Keratinocyte (primary cell): Measurements from ENCODE around the gene ESRRG. TPM values are rescaled to one million over a fixed set of nuclear protein-coding genes. Genes with fewer than 3 reads are reported as not detected.
"Not testable (repeated sequence)": the region's sequence is repeated elsewhere in the genome, so short reads cannot be mapped to it uniquely, and the experiment has no call there.

Experiments used
- DNase-seq: peaks from one replicate; pipeline ENCODE4 v3.0.0-alpha.2; 2011; ENCODE audit warnings: low read depth, missing footprints, low spot score
- FAIRE-seq: peaks from 2 replicates; lab custom pipeline; 2011; peaks lifted over from hg19 to GRCh38; lab: Jason Lieb, UNC
- H2AFZ ChIP-seq: 2 replicates; pipeline ENCODE4 v1.6.0; 2012; ENCODE audit warnings: low read length, control low read depth, inconsistent platforms; ENCODE audit not compliant: control insufficient read depth
- H3K27ac ChIP-seq: 2 replicates; pipeline ENCODE4 v1.5.1; 2011; ENCODE audit warnings: low read length; ENCODE audit not compliant: control insufficient read depth, insufficient read depth
- H3K27me3 ChIP-seq: 3 replicates; pipeline ENCODE4 v1.6.0; 2011; ENCODE audit warnings: low read length; ENCODE audit not compliant: control insufficient read depth, insufficient read depth; ENCODE audit errors: extremely low read depth
- H3K36me3 ChIP-seq, 2 experiments: 2 replicates in 1 of 2; 3 replicates in 1 of 2; pipeline ENCODE4 v1.5.1; 2011; ENCODE audit warnings: low read length in 2 of 2, mild to moderate bottlenecking in 1 of 2; ENCODE audit not compliant: control insufficient read depth in 2 of 2, insufficient read depth in 2 of 2; ENCODE audit errors: extremely low read depth in 1 of 2
- H3K4me1 ChIP-seq: 3 replicates; pipeline ENCODE4 v1.5.1; 2011; ENCODE audit warnings: low read length; ENCODE audit not compliant: control insufficient read depth, insufficient read depth; ENCODE audit errors: extremely low read depth
- H3K4me2 ChIP-seq: 3 replicates; pipeline ENCODE4 v1.6.0; 2011; ENCODE audit warnings: low read depth, low read length; ENCODE audit not compliant: control insufficient read depth, insufficient read depth; ENCODE audit errors: extremely low read depth
- H3K4me3 ChIP-seq, 3 experiments: fragments of 200-600 bp in 1 of 3; sonication (generic) in 1 of 3; 2 replicates in 2 of 3; 3 replicates in 1 of 3; pipeline ENCODE4 v1.5.1; 2011 to 2016; ENCODE audit warnings: low read length in 3 of 3, mild to moderate bottlenecking in 3 of 3, control low read depth in 2 of 3, inconsistent platforms in 1 of 3, low read depth in 1 of 3, mixed read lengths in 1 of 3, mixed run types in 1 of 3, moderate library complexity in 1 of 3; ENCODE audit not compliant: control insufficient read depth in 2 of 3, insufficient read depth in 2 of 3; ENCODE audit errors: extremely low read depth in 1 of 3
- H3K79me2 ChIP-seq: 2 replicates; pipeline ENCODE4 v1.6.0; 2012; ENCODE audit warnings: low read length; ENCODE audit not compliant: control insufficient read depth, insufficient read depth
- H3K9ac ChIP-seq: 3 replicates; pipeline ENCODE4 v1.6.0; 2011; ENCODE audit warnings: low read length; ENCODE audit not compliant: control insufficient read depth, insufficient read depth; ENCODE audit errors: extremely low read depth
- H3K9me1 ChIP-seq: 3 replicates; pipeline ENCODE4 v1.6.0; 2011; ENCODE audit warnings: low read length; ENCODE audit not compliant: control insufficient read depth, insufficient read depth; ENCODE audit errors: extremely low read depth
- H3K9me3 ChIP-seq: 2 replicates; pipeline ENCODE4 v1.5.1; 2012; ENCODE audit warnings: low read depth, low read length; ENCODE audit not compliant: control insufficient read depth
- H4K20me1 ChIP-seq: 3 replicates; pipeline ENCODE4 v1.6.0; 2011; ENCODE audit warnings: low read length; ENCODE audit not compliant: control insufficient read depth, insufficient read depth; ENCODE audit errors: extremely low read depth
- CTCF ChIP-seq, 3 experiments: IDR thresholded peaks in 1 of 3; conservative IDR thresholded peaks in 1 of 3; optimal IDR thresholded peaks in 1 of 3; 2 replicates in 2 of 3; 3 replicates in 1 of 3; pipeline versions ENCODE3 to v1.5.1; 2011; ENCODE audit warnings: low read length in 3 of 3, mild to moderate bottlenecking in 3 of 3, moderate library complexity in 2 of 3, control low read depth in 1 of 3, inconsistent platforms in 1 of 3; ENCODE audit not compliant: insufficient read depth in 2 of 3; ENCODE audit errors: extremely low read depth in 1 of 3
- EZH2 ChIP-seq: IDR thresholded peaks from one replicate; pipeline ENCODE4 v1.6.1; 2012; ENCODE audit warnings: inconsistent platforms, mild to moderate bottlenecking, low read length, moderate library complexity
- dilution Hi-C: fragments of 300-500 bp; cut with MboI; formaldehyde crosslinking; loops from one replicate; pipeline ENCODE4 v1.7.0; 2020; ENCODE audit warnings: low sequenced_read_pairs; ENCODE audit not compliant: extremely low pct_ligation_motif_present
- polyA plus RNA-seq, 5 experiments: library from polyadenylated mRNA; depleted of rRNA in 3 of 5; stranded (reverse) in 3 of 5; stranded (forward) in 1 of 5; unstranded in 1 of 5; fragments of >200 nt; gene quantifications; 1 replicate in 1 of 5; 2 replicates in 3 of 5; 3 replicates in 1 of 5; pipeline versions ENCODE4 v1.2.1 to v1.2.3, GENCODE V29; 2011 to 2012; ENCODE audit warnings: missing spikeins in 2 of 5, low read depth in 1 of 5, low replicate concordance in 1 of 5

ESRRG gene
- polyA plus RNA-seq, 1 donor (not counting 4 experiments of a cell fraction or from before 2014, with no cell fraction given): 0.08 TPM

GRCh38 chr1:216532251-216532798 is 190.9 kb downstream of the ESRRG start:
- Histone ChIP-seq H2AFZ (no peak overlapping the region), H3K4me1 (no peaks in the 10 kb centered on the region), H3K4me2 (no peak overlapping the region), H3K9me1 (no peaks in the 10 kb centered on the region), H3K27me3 (no peaks in the 10 kb centered on the region), H4K20me1 (no peaks in the 10 kb centered on the region), H3K79me2 (no peaks in the 10 kb centered on the region), H3K9ac (no peak overlapping the region), H3K27ac (no peak overlapping the region), H3K4me3 (no peak overlapping the region), H3K9me3 (no peaks in the 10 kb centered on the region), H3K36me3 (no peaks in the 10 kb centered on the region)
- no peak for FAIRE-seq
- no peak for DNase-seq
- dilution Hi-C loops: no loop called here
- TF ChIP-seq CTCF (optimal IDR thresholded peaks at IDR 0.05 in 1 of 3, IDR thresholded peaks at IDR 0.05 in 1 of 3, conservative IDR thresholded peaks at IDR 0.05 in 1 of 3; ENCODE audit: extremely low read depth in 1 of 3, insufficient read depth in 2 of 3, low read length in 3 of 3) (no peak), EZH2 (no peak)

- H3K9me3 ChIP-seq: no peaks in the 10 kb centered on the region
- DNase-seq: no peak
- H3K27ac ChIP-seq: no peak overlapping the region
- H2AFZ ChIP-seq: peak overlapping the region; percentile 97
- FAIRE-seq: peak; percentile 70
- no peaks in the 10 kb centered on the region for H3K36me3 ChIP-seq
- H3K9me1 ChIP-seq: no peaks in the 10 kb centered on the region
- H3K79me2 ChIP-seq: no peaks in the 10 kb centered on the region
- H4K20me1 ChIP-seq: no peaks in the 10 kb centered on the region
- peak overlapping the region; percentile 84 for H3K4me2 ChIP-seq
- H3K4me3 ChIP-seq: peak overlapping the region; percentile 22 to 73 (median 65)
- dilution Hi-C loops: no loop called here
- TF ChIP-seq EZH2 (no peak), CTCF (optimal IDR thresholded peaks at IDR 0.05 in 1 of 3, IDR thresholded peaks at IDR 0.05 in 1 of 3, conservative IDR thresholded peaks at IDR 0.05 in 1 of 3; ENCODE audit: extremely low read depth in 1 of 3, insufficient read depth in 2 of 3, low read length in 3 of 3) (no peak)
- no peaks in the 10 kb centered on the region for H3K4me1 ChIP-seq
- no peaks in the 10 kb centered on the region for H3K27me3 ChIP-seq
- peak overlapping the region; percentile 48 for H3K9ac ChIP-seq
Observed at GRCh38 chr1:216531263-216532239, 191.7 kb downstream of the ESRRG start.

GRCh38 chr1:216529851-216530250 is 193.4 kb downstream of the ESRRG start:
- H3K36me3 ChIP-seq, H3K4me3 ChIP-seq, dilution Hi-C loops, H3K27me3 ChIP-seq, H2AFZ ChIP-seq, H3K4me2 ChIP-seq, DNase-seq, H3K79me2 ChIP-seq, H4K20me1 ChIP-seq, H3K9ac ChIP-seq, H3K9me3 ChIP-seq, H3K27ac ChIP-seq, H3K4me1 ChIP-seq, H3K9me1 ChIP-seq, FAIRE-seq: not testable (repeated sequence)
